Measurements from ENCODE around the gene BCAS1.

- TF ChIP-seq CTCF (IDR thresholded peaks at IDR 0.05), result no peak
- TF ChIP-seq POLR2A (IDR thresholded peaks at IDR 0.05), result no peak
Measured at GRCh38 chr20:54025251-54025771, 45.1 kb downstream of the BCAS1 start.
